Medulla oblongata (tissue), 1 donor: ENCODE measurements around the gene KLK15.
A peak's percentile ranks its signal among the peaks of the same experiment; 100 is the strongest.
"Not testable (repeated sequence)": the region's sequence is repeated elsewhere in the genome, so short reads cannot be mapped to it uniquely, and the experiment has no call there.

ENCODE experiments used
- DNase-seq: peaks from one replicate; pipeline ENCODE4 v3.0.0-alpha.2; 2015; ENCODE audit errors: extremely low spot score

Gene KLK15

GRCh38 chr19:50820549-50821247 lies 12.7 kb downstream of the KLK15 start:
- no peak for DNase-seq

- no peak for DNase-seq
Observed at GRCh38 chr19:50820086-50820485, 13.3 kb downstream of the KLK15 start.

- DNase-seq, result no peak
Observed at GRCh38 chr19:50819636-50820035, 13.7 kb downstream of the KLK15 start.

GRCh38 chr19:50818859-50819472 lies 14.4 kb downstream of the KLK15 start:
- no peak for DNase-seq

- no peak for DNase-seq
Observed at GRCh38 chr19:50817941-50818858, 15.2 kb downstream of the KLK15 start.

- no peak for DNase-seq
Observed at GRCh38 chr19:50815439-50815838, 17.9 kb downstream of the KLK15 start.

GRCh38 chr19:50814883-50815282 lies 18.5 kb downstream of the KLK15 start:
- DNase-seq, result no peak

GRCh38 chr19:50812474-50812873 lies 20.9 kb downstream of the KLK15 start:
- no peak for DNase-seq

- not testable (repeated sequence) for DNase-seq
Observed at GRCh38 chr19:50811622-50812238, 21.6 kb downstream of the KLK15 start.

GRCh38 chr19:50808856-50809255 lies 24.5 kb downstream of the KLK15 start:
- DNase-seq, result no peak

- DNase-seq, result peak; percentile 99
Observed at GRCh38 chr19:50804420-50805272, 28.7 kb downstream of the KLK15 start.

GRCh38 chr19:50803633-50804419 lies 29.5 kb downstream of the KLK15 start:
- no peak for DNase-seq

- DNase-seq, result no peak
Observed at GRCh38 chr19:50801107-50801506, 32.3 kb downstream of the KLK15 start.

- no peak for DNase-seq
Observed at GRCh38 chr19:50799547-50799851, 33.9 kb downstream of the KLK15 start.

GRCh38 chr19:50798659-50799546 lies 34.5 kb downstream of the KLK15 start:
- no peak for DNase-seq

- DNase-seq, result no peak
Observed at GRCh38 chr19:50797781-50798658, 35.4 kb downstream of the KLK15 start.

GRCh38 chr19:50797429-50797780 lies 36.0 kb downstream of the KLK15 start:
- DNase-seq, result no peak

- DNase-seq, result no peak
Observed at GRCh38 chr19:50796634-50797428, 36.5 kb downstream of the KLK15 start.
